Measurements from ENCODE around the gene TTPAL. TPM values are rescaled to one million over a fixed set of nuclear protein-coding genes. Genes with fewer than 3 reads are reported as not detected.
A peak's percentile ranks its signal among the peaks of the same experiment; 100 is the strongest.

Gene TTPAL
- total and polyA plus RNA-seq, 9 of the 15 experiments (the other 6 are each of a cell fraction or from before 2014, with no cell fraction given) = 1.1 to 7.0 (median 2.6) TPM

- FAIRE-seq (peak; percentile 77), ATAC-seq (peak; percentile 94), DNase-seq (ENCODE audit: extremely low read depth in 1 of 4, low spot score in 3 of 4) (peak; percentile 66 to 75 (median 68))
- Histone ChIP-seq H3K27me3 (ENCODE audit: control insufficient read depth in 2 of 2, insufficient read depth in 2 of 2, low read length in 2 of 2) (peaks cover 8 to 30% of the 10 kb centered on the region in 2 experiments; a peak in 4 of 5 replicates), H3K27ac (ENCODE audit: extremely low read depth, low read depth, low read length) (no peak overlapping the region), H3K4me2 (ENCODE audit: insufficient read depth, low read length) (no peak overlapping the region), H2AFZ (ENCODE audit: low read depth, low read length) (no peak overlapping the region), H4K20me1 (replicated peaks; ENCODE audit: control insufficient read depth, insufficient read depth, low read length) (no peaks in the 10 kb centered on the region; the same call in none of the 2 replicates), H3K4me1 (replicated peaks in 1 of 2; ENCODE audit: control insufficient read depth in 2 of 2, insufficient read depth in 2 of 2, low read length in 2 of 2) (no peaks in the 10 kb centered on the region), H3K79me2 (ENCODE audit: control insufficient read depth, insufficient read depth, low read length) (no peaks in the 10 kb centered on the region), H3K4me3 (no peak overlapping the region), H3K9ac (ENCODE audit: insufficient read depth in 1 of 2, low read depth in 2 of 2, low read length in 2 of 2) (no peak overlapping the region), H3K9me1 (ENCODE audit: control insufficient read depth, insufficient read depth, low read length) (no peaks in the 10 kb centered on the region), H3K36me3 (ENCODE audit: control insufficient read depth, insufficient read depth, low read length) (no peaks in the 10 kb centered on the region), H3K9me3 (replicated peaks; ENCODE audit: control insufficient read depth, insufficient read depth, low read depth, low read length) (no peaks in the 10 kb centered on the region)
- 22% methylated on average over 9 of the region's 9 CpGs for WGBS (ENCODE audit: insufficient coverage, low coverage, missing lambda C conversion rate)
- no TSS peak for BruUV-seq (replicated peaks)
- in situ Hi-C loops (cut with MboI) = no loop called here
- intact Hi-C loops (cut with micrococcal nuclease) = no loop called here
- CTCF ChIA-PET (ENCODE audit: low intra/inter-chr PET ratio) = interaction anchor here (1.0 to 1.1 kb wide), 2 partner anchors 61 to 234 kb away, joined by 3 to 4 read pairs; no protein-coding TSS in a partner anchor
- POLR2A ChIA-PET = interaction anchor here (0.8 to 1.1 kb wide), 2 partner anchors 8 to 40 kb away, joined by 3 read pairs; no protein-coding TSS in a partner anchor
- peak in 1 of 2 experiments; percentile 51; a peak in 2 of 4 replicates for TF ChIP-seq RAD21 (CRISPR knock-in tag; conservative IDR thresholded peaks at IDR 0.05 in 1 of 2, IDR thresholded peaks at IDR 0.05 in 1 of 2)
- 0 out of 2 replicates have a peak, but pooled peaks have one; percentile 18 for TF ChIP-seq GATA2 (CRISPR knock-in tag; IDR thresholded peaks at IDR 0.05)
- TF ChIP-seq ZNF253 (CRISPR knock-in tag; conservative IDR thresholded peaks at IDR 0.05) = no peak
- TF ChIP-seq ZNF589 (CRISPR knock-in tag; IDR thresholded peaks at IDR 0.05; ENCODE audit: low read depth) = no peak
- peak; percentile 73 to 80 (median 75) for TF ChIP-seq CTCF (IDR thresholded peaks at IDR 0.05 in 2 of 3, conservative IDR thresholded peaks at IDR 0.05 in 1 of 3; ENCODE audit: insufficient read depth in 2 of 3, low read depth in 1 of 3, low read length in 3 of 3)
- TF ChIP-seq DMBX1 (CRISPR knock-in tag; IDR thresholded peaks at IDR 0.05; ENCODE audit: borderline replicate concordance) = no peak
- TF ChIP-seq TEAD4 (IDR thresholded peaks at IDR 0.05; ENCODE audit: low read length) = 0 out of 2 replicates have a peak, but pooled peaks have one; percentile 16
- no peak for TF ChIP-seq TEAD4 (CRISPR knock-in tag; IDR thresholded peaks at IDR 0.05; ENCODE audit: borderline replicate concordance)
- no peak for TF ChIP-seq SP1 (CRISPR knock-in tag; IDR thresholded peaks at IDR 0.05)
- peak; percentile 61 for TF ChIP-seq REST (IDR thresholded peaks at IDR 0.05; ENCODE audit: borderline replicate concordance)
- TF ChIP-seq REST (CRISPR knock-in tag; IDR thresholded peaks at IDR 0.05; ENCODE audit: low read depth) = no peak
These were observed 26.7 kb upstream of the TTPAL start for GRCh38 chr20:44448753-44449546.

Data from K562 (cell line).